SK-N-SH (cell line): ENCODE results near the gene MEIG1. TPM values are rescaled to one million over a fixed set of nuclear protein-coding genes. Genes with fewer than 3 reads are reported as not detected.

ENCODE experiments used
- CTCF ChIA-PET: fragments of 300-600, 350-600 bp; formaldehyde crosslinking; extraction: SDS; loops from one replicate; lab custom pipeline; 2021; lab: Yijun Ruan, JAX
- POLR2A ChIA-PET: fragments of 350-600 bp; sonication (Branson Sonifier 250); formaldehyde crosslinking; extraction: SDS; loops from one replicate; lab custom pipeline; 2020; ENCODE audit warnings: antibody characterized with exemption, inconsistent platforms; lab: Yijun Ruan, JAX
- DNase-seq: peaks from one replicate; pipeline ENCODE4 v3.0.0; 2012
- H2AFZ ChIP-seq: fragments of 200-600 bp; sonication (generic); 2 replicates; pipeline ENCODE4 v1.8.1; 2016; ENCODE audit warnings: antibody characterized with exemption, mild to moderate bottlenecking, low read depth
- H3F3A ChIP-seq: fragments of 200-600 bp; sonication (generic); replicated peaks from 2 replicates; pipeline ENCODE3; 2016; ENCODE audit warnings: antibody characterized with exemption, mild to moderate bottlenecking; ENCODE audit not compliant: insufficient read depth
- H3K27ac ChIP-seq, 2 experiments: fragments of 200-500 bp in 1 of 2; fragments of 200-600 bp in 1 of 2; sonication (Bioruptor generic) in 1 of 2; sonication (generic), shearing (Covaris generic) in 1 of 2; 2 replicates each; pipeline versions ENCODE4 v1.5.1 to v1.6.1; 2014 to 2016; ENCODE audit warnings: low read depth in 2 of 2, inconsistent platforms in 1 of 2, low read length in 1 of 2, mild to moderate bottlenecking in 1 of 2, mixed read lengths in 1 of 2
- H3K27me3 ChIP-seq: fragments of 200-600 bp; sonication (generic), shearing (Covaris generic); 2 replicates; pipeline ENCODE4 v1.6.1; 2016; ENCODE audit warnings: mixed run types; ENCODE audit not compliant: insufficient read depth
- H3K36me3 ChIP-seq, 2 experiments: fragments of 200-500 bp in 1 of 2; fragments of 200-600 bp in 1 of 2; sonication (Bioruptor generic) in 1 of 2; sonication (generic) in 1 of 2; replicated peaks in 1 of 2; 2 replicates each; pipeline versions ENCODE3 to v1.5.1; 2014 to 2016; ENCODE audit warnings: low read length in 1 of 2, mild to moderate bottlenecking in 1 of 2; ENCODE audit not compliant: insufficient read depth in 2 of 2, control insufficient read depth in 1 of 2
- H3K4me1 ChIP-seq, 2 experiments: fragments of 200-500 bp in 1 of 2; fragments of 200-600 bp in 1 of 2; sonication (Bioruptor generic) in 1 of 2; sonication (generic), shearing (Covaris generic) in 1 of 2; 2 replicates each; pipeline versions ENCODE4 v1.5.1 to v1.6.1; 2014 to 2016; ENCODE audit warnings: low read depth in 1 of 2, low read length in 1 of 2, mixed run types in 1 of 2; ENCODE audit not compliant: insufficient read depth in 2 of 2, control insufficient read depth in 1 of 2
- H3K4me2 ChIP-seq: fragments of 200-600 bp; sonication (generic), shearing (Covaris generic); 2 replicates; pipeline ENCODE4 v1.6.1; 2017; ENCODE audit warnings: mixed run types
- H3K4me3 ChIP-seq, 2 experiments: fragments of 200-500 bp in 1 of 2; fragments of 200-600 bp in 1 of 2; sonication (Bioruptor generic) in 1 of 2; sonication (generic), shearing (Covaris generic) in 1 of 2; 2 replicates each; pipeline versions ENCODE4 v1.5.1 to v1.8.1; 2014 to 2016; ENCODE audit warnings: low read depth in 2 of 2, inconsistent platforms in 1 of 2, low read length in 1 of 2, mild to moderate bottlenecking in 1 of 2, mixed read lengths in 1 of 2, moderate library complexity in 1 of 2
- H3K79me2 ChIP-seq: fragments of 200-600 bp; sonication (generic); 2 replicates; pipeline ENCODE4 v1.8.1; 2017; ENCODE audit warnings: mild to moderate bottlenecking; ENCODE audit not compliant: insufficient read depth
- H3K9ac ChIP-seq: fragments of 200-600 bp; sonication (generic); 2 replicates; pipeline ENCODE4 v1.6.1; 2017; ENCODE audit warnings: mixed run types
- H3K9me2 ChIP-seq: fragments of 200-600 bp; sonication (generic); 2 replicates; pipeline ENCODE4 v1.6.1; 2017; ENCODE audit warnings: mixed run types
- H3K9me3 ChIP-seq: fragments of 200-600 bp; sonication (generic); 2 replicates; pipeline ENCODE4 v1.6.1; 2017; ENCODE audit warnings: mixed run types, mild to moderate bottlenecking, moderate library complexity
- H4K20me1 ChIP-seq: fragments of 200-600 bp; sonication (generic); 2 replicates; pipeline ENCODE4 v1.6.1; 2017; ENCODE audit warnings: mild to moderate bottlenecking, mixed run types; ENCODE audit not compliant: insufficient read depth
- CHD2 ChIP-seq: fragments of 150-350 bp; IDR thresholded peaks from 2 replicates; pipeline ENCODE4 v1.6.1; 2018; ENCODE audit warnings: low read length; ENCODE audit not compliant: partially characterized antibody
- ELF1 ChIP-seq: IDR thresholded peaks from 2 replicates; pipeline ENCODE4 v1.4.0; 2012
- EP300 ChIP-seq, 2 experiments: IDR thresholded peaks; 2 replicates each; pipeline versions ENCODE4 v1.4.0 to v1.6.1; 2012; ENCODE audit warnings: borderline replicate concordance in 1 of 2, low read depth in 1 of 2, low read length in 1 of 2
- EZH2phosphoT487 ChIP-seq: fragments of 200-600 bp; sonication (generic); IDR thresholded peaks from 2 replicates; pipeline ENCODE4 v1.6.1; 2017; ENCODE audit warnings: low read depth, mixed run types, mild to moderate bottlenecking, antibody characterized with exemption, moderate library complexity, borderline replicate concordance
- FOSL2 ChIP-seq: IDR thresholded peaks from 2 replicates; pipeline ENCODE4 v1.4.0; 2012; ENCODE audit warnings: low read depth, mild to moderate bottlenecking, moderate library complexity, borderline replicate concordance
- FOXJ3 ChIP-seq: sonication (generic); formaldehyde crosslinking; IDR thresholded peaks from 2 replicates; pipeline ENCODE4 v1.5.1; 2020; ENCODE audit warnings: mild to moderate bottlenecking, missing genetic modification reagents
- FOXM1 ChIP-seq: IDR thresholded peaks from 2 replicates; pipeline ENCODE4 v1.4.0; 2012; ENCODE audit warnings: low read depth, mild to moderate bottlenecking
- GABPA ChIP-seq: IDR thresholded peaks from 2 replicates; pipeline ENCODE4 v1.4.0; 2012; ENCODE audit warnings: low read depth, mild to moderate bottlenecking
- JUND ChIP-seq: IDR thresholded peaks from 2 replicates; pipeline ENCODE4 v1.4.0; 2012
- MAX ChIP-seq: IDR thresholded peaks from 2 replicates; pipeline ENCODE4 v1.4.0; 2012; ENCODE audit warnings: low read depth
- MXI1 ChIP-seq: IDR thresholded peaks from 2 replicates; pipeline ENCODE4 v1.6.1; 2012; ENCODE audit warnings: mild to moderate bottlenecking, low read depth, low read length, improper control_type of control experiment
- NFIC ChIP-seq: IDR thresholded peaks from 2 replicates; pipeline ENCODE4 v1.4.0; 2012; ENCODE audit warnings: borderline replicate concordance
- NRF1 ChIP-seq: IDR thresholded peaks from 2 replicates; pipeline ENCODE4 v1.6.1; 2012; ENCODE audit warnings: low read depth, mild to moderate bottlenecking, low read length
- POLR2AphosphoS5 ChIP-seq: IDR thresholded peaks from 2 replicates; pipeline ENCODE4 v1.6.1; 2012; ENCODE audit warnings: low read depth, low read length
- RAD21 ChIP-seq: IDR thresholded peaks from 2 replicates; pipeline ENCODE4 v1.6.1; 2012; ENCODE audit warnings: mild to moderate bottlenecking, low read length
- RFX5 ChIP-seq: IDR thresholded peaks from 2 replicates; pipeline ENCODE4 v1.6.1; 2012; ENCODE audit warnings: mild to moderate bottlenecking, improper control_type of control experiment, low read length
- SIN3A ChIP-seq: IDR thresholded peaks from 2 replicates; pipeline ENCODE4 v1.6.1; 2012; ENCODE audit warnings: low read depth, mild to moderate bottlenecking, low read length, moderate library complexity, borderline replicate concordance
- SMC3 ChIP-seq: IDR thresholded peaks from 2 replicates; pipeline ENCODE4 v1.6.1; 2012; ENCODE audit warnings: low read depth, low read length, improper control_type of control experiment
- TCF12 ChIP-seq: IDR thresholded peaks from 2 replicates; pipeline ENCODE4 v1.4.0; 2012
- USF2 ChIP-seq: fragments of 150-350 bp; IDR thresholded peaks from 2 replicates; pipeline ENCODE4 v1.6.1; 2017; ENCODE audit warnings: antibody characterized with exemption, low read length, low read depth, borderline replicate concordance
- YY1 ChIP-seq: IDR thresholded peaks from 2 replicates; pipeline ENCODE4 v1.4.0; 2012; ENCODE audit warnings: low read depth, mild to moderate bottlenecking
- ZBTB33 ChIP-seq: IDR thresholded peaks from 2 replicates; pipeline ENCODE4 v1.4.0; 2012; ENCODE audit warnings: low read depth, borderline replicate concordance
- WGBS: methylation state at CpG from one replicate; pipeline ENCODE4 v1.1.6; 2017; ENCODE audit warnings: low lambda C conversion rate; 5-methylcytosine and 5-hydroxymethylcytosine counted together
- polyA plus RNA-seq, 3 experiments: library from polyadenylated mRNA; depleted of rRNA; stranded (reverse); fragments of >200 nt; gene quantifications; 2 replicates each; pipeline ENCODE4 v1.2.3, GENCODE V29; 2012

The MEIG1 gene
- polyA plus RNA-seq, 1 of the 3 experiments (the other 2 are of a cell fraction): 0.43 TPM

GRCh38 chr10:14918964-14919363 is 40.2 kb upstream of the MEIG1 start:
- H3K9ac ChIP-seq: no peak overlapping the region

GRCh38 chr10:14924013-14924412 is 35.2 kb upstream of the MEIG1 start:
- Histone ChIP-seq H2AFZ (no peak overlapping the region), H3K4me1 (no peaks in the 10 kb centered on the region), H3K27ac (no peak overlapping the region), H3K9me3 (no peaks in the 10 kb centered on the region), H3F3A (no peaks in the 10 kb centered on the region), H3K9me2 (no peaks in the 10 kb centered on the region), H3K79me2 (no peaks in the 10 kb centered on the region), H3K27me3 (no peaks in the 10 kb centered on the region), H3K4me2 (no peak overlapping the region), H3K9ac (no peak overlapping the region), H3K36me3 (peaks cover 57 to 61% of the 10 kb centered on the region in 2 experiments), H4K20me1 (no peaks in the 10 kb centered on the region), H3K4me3 (no peak overlapping the region)
- ChIA-PET POLR2A (no interaction called here), CTCF (interaction anchor here (1.3 kb wide), 1 partner anchor 19 kb away, joined by 4 read pairs; no protein-coding TSS in a partner anchor)
- 94% methylated on average over 7 of the region's 7 CpGs for WGBS
- no peak for DNase-seq
- TF ChIP-seq FOSL2 (no peak), MXI1 (no peak), USF2 (no peak), SMC3 (no peak), TCF12 (no peak), SIN3A (no peak), FOXJ3 (CRISPR knock-in tag) (no peak), NRF1 (no peak), RAD21 (no peak), ZBTB33 (no peak), RFX5 (no peak), MAX (no peak), ELF1 (no peak), JUND (no peak), EZH2phosphoT487 (no peak), FOXM1 (no peak), POLR2AphosphoS5 (no peak), NFIC (no peak), EP300 (IDR thresholded peaks at IDR 0.05; ENCODE audit: borderline replicate concordance in 1 of 2, low read depth in 1 of 2, low read length in 1 of 2) (no peak)

More at GRCh38 chr10:14918964-14919363, 40.2 kb upstream of the MEIG1 start:
- H3K4me1 ChIP-seq: no peaks in the 10 kb centered on the region
- ChIA-PET CTCF (interaction anchor here (1.0 kb wide), 1 partner anchor 16 kb away, joined by 4 read pairs; no protein-coding TSS in a partner anchor), POLR2A (no interaction called here)
- TF ChIP-seq YY1 (no peak), TCF12 (no peak), GABPA (no peak), JUND (no peak), NFIC (no peak), EZH2phosphoT487 (no peak), MAX (no peak), CHD2 (no peak)
- peaks cover 10% of the 10 kb centered on the region; the same call in 1 of the 2 replicates for H3K79me2 ChIP-seq
- WGBS: 95% methylated on average over 3 of the region's 3 CpGs
- H3K4me2 ChIP-seq: no peak overlapping the region
- H3K27me3 ChIP-seq: no peaks in the 10 kb centered on the region
- peaks cover 17% of the 10 kb centered on the region for H3K9me3 ChIP-seq
- H3F3A ChIP-seq: peaks cover 8% of the 10 kb centered on the region
- H3K9me2 ChIP-seq: no peaks in the 10 kb centered on the region; the same call in 1 of the 2 replicates
- no peak overlapping the region for H2AFZ ChIP-seq
- peaks cover 69 to 72% of the 10 kb centered on the region in 2 experiments for H3K36me3 ChIP-seq
- no peaks in the 10 kb centered on the region for H4K20me1 ChIP-seq
- no peak overlapping the region for H3K4me3 ChIP-seq
- no peak for DNase-seq
- no peak overlapping the region for H3K27ac ChIP-seq
